OCI-LY1 (cell line): ENCODE results near the gene ASZ1.

Source experiments
- H2AFZ ChIP-seq: fragments of 200-600 bp; sonication (generic), shearing (Covaris generic); 2 replicates; pipeline ENCODE4 v1.6.0; 2014; ENCODE audit warnings: antibody characterized with exemption, mild to moderate bottlenecking, low read length
- H3F3A ChIP-seq: fragments of 200-600 bp; sonication (generic), shearing (Covaris generic); 2 replicates; pipeline ENCODE4 v1.6.0; 2014; ENCODE audit warnings: mild to moderate bottlenecking, antibody characterized with exemption, low read length, moderate library complexity; ENCODE audit not compliant: insufficient read depth
- H3K27ac ChIP-seq: fragments of 200-600 bp; sonication (generic); 2 replicates; pipeline ENCODE4 v1.5.1; 2014; ENCODE audit warnings: low read length, mixed run types, mild to moderate bottlenecking, low read depth; ENCODE audit not compliant: poor library complexity, severe bottlenecking
- H3K27me3 ChIP-seq: fragments of 200-600 bp; sonication (generic); 2 replicates; pipeline ENCODE4 v1.6.0; 2014; ENCODE audit warnings: antibody characterized with exemption, mild to moderate bottlenecking, low read length, moderate library complexity; ENCODE audit not compliant: insufficient read depth
- H3K36me3 ChIP-seq: fragments of 200-600 bp; sonication (generic); 2 replicates; pipeline ENCODE4 v1.6.1; 2014; ENCODE audit warnings: mild to moderate bottlenecking, antibody characterized with exemption, low read length, moderate library complexity, mixed read lengths; ENCODE audit not compliant: insufficient read depth
- H3K4me1 ChIP-seq: fragments of 200-600 bp; sonication (generic); 2 replicates; pipeline ENCODE4 v1.5.1; 2014; ENCODE audit warnings: mild to moderate bottlenecking, low read length, moderate library complexity; ENCODE audit not compliant: insufficient read depth, severe bottlenecking
- H3K4me2 ChIP-seq: fragments of 200-600 bp; sonication (generic), shearing (Covaris generic); 2 replicates; pipeline ENCODE4 v1.6.1; 2014; ENCODE audit warnings: low read length
- H3K4me3 ChIP-seq: fragments of 200-600 bp; sonication (generic); 2 replicates; pipeline ENCODE4 v1.5.1; 2014; ENCODE audit warnings: low read length, low read depth, mild to moderate bottlenecking, mixed read lengths; ENCODE audit not compliant: poor library complexity, severe bottlenecking
- H3K79me2 ChIP-seq: fragments of 200-600 bp; shearing (Covaris generic); 2 replicates; pipeline ENCODE4 v1.6.1; 2016; ENCODE audit warnings: mixed run types, low read length, mixed read lengths; ENCODE audit not compliant: insufficient read depth
- H3K9ac ChIP-seq: fragments of 200-600 bp; sonication (generic), shearing (Covaris generic); 2 replicates; pipeline ENCODE4 v1.6.1; 2014; ENCODE audit warnings: mild to moderate bottlenecking, low read length, mixed read lengths
- H3K9me2 ChIP-seq: fragments of 200-600 bp; sonication (generic), shearing (Covaris generic); 2 replicates; pipeline ENCODE4 v1.6.1; 2014; ENCODE audit warnings: low read depth, mild to moderate bottlenecking, low read length, mixed read lengths
- H3K9me3 ChIP-seq: fragments of 200-600 bp; shearing (Covaris generic); 2 replicates; pipeline ENCODE4 v1.6.1; 2014; ENCODE audit warnings: low read length, mixed read lengths
- H4K20me1 ChIP-seq: fragments of 200-600 bp; sonication (generic), shearing (Covaris generic); 2 replicates; pipeline ENCODE4 v1.6.0; 2016; ENCODE audit warnings: mild to moderate bottlenecking, low read length; ENCODE audit not compliant: insufficient read depth
- CTCF ChIP-seq: fragments of 200-600 bp; sonication (generic), shearing (Covaris generic); IDR thresholded peaks from 2 replicates; pipeline ENCODE4 v1.5.1; 2017; ENCODE audit warnings: mild to moderate bottlenecking, antibody characterized with exemption, low read length, moderate library complexity, mixed read lengths
- EZH2 ChIP-seq: fragments of 200-600 bp; sonication (generic), shearing (Covaris generic); IDR thresholded peaks from 2 replicates; pipeline ENCODE4 v1.8.0; 2017; ENCODE audit warnings: borderline replicate concordance, mixed run types, mild to moderate bottlenecking, antibody characterized with exemption, low read length, moderate library complexity, mixed read lengths

ASZ1 gene

GRCh38 chr7:117372073-117372472 is 55.2 kb downstream of the ASZ1 start:
- 0 out of 2 replicates have a peak, but pooled peaks cover 3% of the 10 kb centered on the region for H3K79me2 ChIP-seq
- H3F3A ChIP-seq = no peaks in the 10 kb centered on the region
- TF ChIP-seq EZH2 = no peak
- TF ChIP-seq CTCF = no peak
- no peak overlapping the region for H2AFZ ChIP-seq
- H3K4me3 ChIP-seq = no peak overlapping the region
- no peaks in the 10 kb centered on the region for H3K9me3 ChIP-seq
- no peaks in the 10 kb centered on the region for H3K4me1 ChIP-seq
- peaks cover 3% of the 10 kb centered on the region; the same call in 1 of the 2 replicates for H3K9me2 ChIP-seq
- H3K9ac ChIP-seq = no peak overlapping the region
- no peak overlapping the region for H3K27ac ChIP-seq
- no peaks in the 10 kb centered on the region for H4K20me1 ChIP-seq
- no peaks in the 10 kb centered on the region for H3K36me3 ChIP-seq
- no peak overlapping the region for H3K4me2 ChIP-seq
- H3K27me3 ChIP-seq = no peaks in the 10 kb centered on the region

GRCh38 chr7:117364339-117365080 is 62.8 kb downstream of the ASZ1 start:
- H4K20me1 ChIP-seq = no peaks in the 10 kb centered on the region
- H3K9me3 ChIP-seq = no peaks in the 10 kb centered on the region
- no peak overlapping the region for H2AFZ ChIP-seq
- no peak overlapping the region for H3K4me2 ChIP-seq
- H3K4me3 ChIP-seq = no peak overlapping the region
- H3K27me3 ChIP-seq = no peaks in the 10 kb centered on the region
- H3F3A ChIP-seq = no peaks in the 10 kb centered on the region
- no peaks in the 10 kb centered on the region for H3K9me2 ChIP-seq
- TF ChIP-seq CTCF (no peak), EZH2 (no peak)
- H3K27ac ChIP-seq = no peak overlapping the region
- no peaks in the 10 kb centered on the region for H3K4me1 ChIP-seq
- 0 out of 2 replicates have a peak, but pooled peaks cover 3% of the 10 kb centered on the region for H3K79me2 ChIP-seq
- no peak overlapping the region for H3K9ac ChIP-seq
- no peaks in the 10 kb centered on the region for H3K36me3 ChIP-seq

- Histone ChIP-seq H3K36me3 (no peaks in the 10 kb centered on the region), H3K4me2 (no peak overlapping the region), H3K4me1 (no peaks in the 10 kb centered on the region), H4K20me1 (no peaks in the 10 kb centered on the region), H2AFZ (no peak overlapping the region), H3K9me3 (no peaks in the 10 kb centered on the region), H3K4me3 (no peak overlapping the region), H3K9me2 (no peaks in the 10 kb centered on the region), H3K27me3 (no peaks in the 10 kb centered on the region), H3K9ac (no peak overlapping the region), H3K27ac (no peak overlapping the region), H3K79me2 (0 out of 2 replicates have a peak, but pooled peaks cover 1% of the 10 kb centered on the region), H3F3A (no peaks in the 10 kb centered on the region)
- no peak for TF ChIP-seq CTCF
- TF ChIP-seq EZH2 = no peak
These were observed 64.9 kb downstream of the ASZ1 start for GRCh38 chr7:117362294-117362888.
